GM12892 (cell line): ENCODE results near the gene ADH1C.
"Not testable (repeated sequence)": the region's sequence is repeated elsewhere in the genome, so short reads cannot be mapped to it uniquely, and the experiment has no call there.

Source experiments
- DNase-seq: peaks from one replicate; pipeline ENCODE4 v3.0.0; 2011; ENCODE audit not compliant: insufficient read length
- FAIRE-seq: peaks from 2 replicates; lab custom pipeline; 2011; peaks lifted over from hg19 to GRCh38; lab: Jason Lieb, UNC
- POLR2A ChIP-seq: IDR thresholded peaks from 2 replicates; pipeline ENCODE4 v1.6.1; 2011; ENCODE audit warnings: low read depth, low read length, control low read depth
- POLR2AphosphoS5 ChIP-seq: IDR thresholded peaks from 2 replicates; pipeline ENCODE4 v1.6.1; 2011; ENCODE audit warnings: low read depth, low read length, control low read depth
- TAF1 ChIP-seq: IDR thresholded peaks from 2 replicates; pipeline ENCODE4 v1.6.1; 2011; ENCODE audit warnings: low read depth, mild to moderate bottlenecking, control low read depth, low read length, borderline replicate concordance

The ADH1C gene

GRCh38 chr4:99351487-99351886 lies 1.1 kb downstream of the ADH1C start:
- TF ChIP-seq TAF1, result no peak
- TF ChIP-seq POLR2AphosphoS5, result no peak
- no peak for TF ChIP-seq POLR2A
- FAIRE-seq (no peak), DNase-seq (no peak)

- TF ChIP-seq TAF1, result no peak
- TF ChIP-seq POLR2A, result no peak
- no peak for TF ChIP-seq POLR2AphosphoS5
- no peak for DNase-seq
- no peak for FAIRE-seq
Observed at GRCh38 chr4:99349338-99349737, 3.2 kb downstream of the ADH1C start.

GRCh38 chr4:99342624-99343023 lies 9.9 kb downstream of the ADH1C start:
- FAIRE-seq, DNase-seq: not testable (repeated sequence)

- TF ChIP-seq POLR2AphosphoS5 (no peak), POLR2A (no peak), TAF1 (no peak)
- no peak for DNase-seq
- no peak for FAIRE-seq
Observed at GRCh38 chr4:99341426-99341825, 11.1 kb downstream of the ADH1C start.

- no peak for DNase-seq
- TF ChIP-seq POLR2AphosphoS5 (no peak), POLR2A (no peak), TAF1 (no peak)
- no peak for FAIRE-seq
Observed at GRCh38 chr4:99339172-99339571, 13.4 kb downstream of the ADH1C start.

GRCh38 chr4:99336553-99336952 lies 16.0 kb downstream of the ADH1C start:
- DNase-seq (no peak), FAIRE-seq (no peak)
- TF ChIP-seq POLR2AphosphoS5 (no peak), POLR2A (no peak), TAF1 (no peak)

GRCh38 chr4:99334880-99335279 lies 17.7 kb downstream of the ADH1C start:
- no peak for TF ChIP-seq POLR2AphosphoS5
- no peak for TF ChIP-seq POLR2A
- TF ChIP-seq TAF1, result no peak
- no peak for DNase-seq
- no peak for FAIRE-seq

- FAIRE-seq (no peak), DNase-seq (no peak)
- no peak for TF ChIP-seq TAF1
- TF ChIP-seq POLR2A, result no peak
- TF ChIP-seq POLR2AphosphoS5, result no peak
Observed at GRCh38 chr4:99330648-99331047, 21.9 kb downstream of the ADH1C start.

- no peak for FAIRE-seq
- no peak for TF ChIP-seq POLR2A
- no peak for TF ChIP-seq TAF1
- DNase-seq, result no peak
Observed at GRCh38 chr4:99329876-99330275, 22.7 kb downstream of the ADH1C start.

GRCh38 chr4:99324979-99325378 lies 27.6 kb downstream of the ADH1C start:
- FAIRE-seq (no peak), DNase-seq (no peak)
- TF ChIP-seq POLR2A (no peak), TAF1 (no peak), POLR2AphosphoS5 (no peak)

- no peak for TF ChIP-seq TAF1
- DNase-seq (no peak), FAIRE-seq (no peak)
Observed at GRCh38 chr4:99324361-99324760, 28.2 kb downstream of the ADH1C start.

GRCh38 chr4:99323756-99324155 lies 28.8 kb downstream of the ADH1C start:
- no peak for TF ChIP-seq POLR2AphosphoS5
- no peak for TF ChIP-seq POLR2A
- no peak for TF ChIP-seq TAF1
- DNase-seq (no peak), FAIRE-seq (no peak)

GRCh38 chr4:99321241-99322191 lies 31.0 kb downstream of the ADH1C start, which contains the start of gene ADH1B:
Gene ADH1B (minus strand): TSS chr4:99321401. CDS start chr4:99321331, 70 bp downstream.
- DNase-seq (no peak), FAIRE-seq (no peak)
- TF ChIP-seq POLR2A, result no peak
- no peak for TF ChIP-seq TAF1
- no peak for TF ChIP-seq POLR2AphosphoS5

GRCh38 chr4:99317811-99318210 lies 34.7 kb downstream of the ADH1C start:
- FAIRE-seq, DNase-seq: not testable (repeated sequence)
